K562 (cell line): Measurements from ENCODE around the gene BCO2. TPM values are rescaled to one million over a fixed set of nuclear protein-coding genes. Genes with fewer than 3 reads are reported as not detected.

ENCODE experiments used
- ATAC-seq: fragments of 200-7000 bp; cut with Tn5 transposase; 3 replicates; pipeline ENCODE4 v1.9.1; 2020; ENCODE audit warnings: moderate library complexity
- BruUV-seq: library from RNA; stranded (reverse); fragments of 400-500 nt; replicated peaks from 2 replicates; lab custom pipeline; 2021; lab: Mats Ljungman, UMichigan
- CTCF ChIA-PET: fragments of 300-600 bp; formaldehyde crosslinking; extraction: SDS; loops from one replicate; lab custom pipeline; 2021; ENCODE audit warnings: low intra/inter-chr PET ratio; lab: Yijun Ruan, JAX
- POLR2A ChIA-PET: fragments of 300-600, 350-650 bp; sonication (Branson Sonifier 250); formaldehyde crosslinking; extraction: SDS; loops from one replicate; lab custom pipeline; 2021; ENCODE audit warnings: antibody characterized with exemption, inconsistent platforms; lab: Yijun Ruan, JAX
- DNase-seq, 4 experiments: peaks; one replicate each; pipeline versions ENCODE4 v3.0.0 to v3.0.0-alpha.2; 2011 to 2018; ENCODE audit warnings: low spot score in 3 of 4, mixed read lengths in 3 of 4; ENCODE audit errors: extremely low read depth in 1 of 4
- FAIRE-seq: peaks from 2 replicates; lab custom pipeline; 2011; peaks lifted over from hg19 to GRCh38; lab: Jason Lieb, UNC
- H2AFZ ChIP-seq: 2 replicates; pipeline ENCODE4 v1.6.0; 2011; ENCODE audit warnings: low read depth, low read length, control low read depth, inconsistent platforms
- H3K27ac ChIP-seq: fragments of 200-600 bp; 3 replicates; pipeline ENCODE4 v1.8.0; 2011; ENCODE audit warnings: low read depth, mild to moderate bottlenecking, control low read depth, inconsistent platforms, low read length, moderate library complexity, mixed read lengths; ENCODE audit errors: extremely low read depth
- H3K27me3 ChIP-seq, 2 experiments: fragments of 300-600 bp in 1 of 2; 2 replicates in 1 of 2; 3 replicates in 1 of 2; pipeline versions ENCODE4 v1.6.0 to v1.8.0; 2011; ENCODE audit warnings: inconsistent platforms in 2 of 2, low read length in 2 of 2, mild to moderate bottlenecking in 1 of 2, mixed read lengths in 1 of 2, moderate library complexity in 1 of 2; ENCODE audit not compliant: control insufficient read depth in 2 of 2, insufficient read depth in 2 of 2
- H3K36me3 ChIP-seq: fragments of 300-600 bp; 3 replicates; pipeline ENCODE4 v1.8.0; 2011; ENCODE audit warnings: mild to moderate bottlenecking, low read length, inconsistent platforms; ENCODE audit not compliant: control insufficient read depth, insufficient read depth
- H3K4me1 ChIP-seq, 2 experiments: fragments of 200-600 bp in 1 of 2; replicated peaks in 1 of 2; 2 replicates in 1 of 2; 3 replicates in 1 of 2; pipeline versions ENCODE4 v1.5.1 to v1.8.0; 2011; ENCODE audit warnings: inconsistent platforms in 2 of 2, low read length in 2 of 2, mild to moderate bottlenecking in 1 of 2, mixed read lengths in 1 of 2, moderate library complexity in 1 of 2; ENCODE audit not compliant: control insufficient read depth in 2 of 2, insufficient read depth in 2 of 2
- H3K4me2 ChIP-seq: 2 replicates; pipeline ENCODE4 v1.6.1; 2011; ENCODE audit warnings: low read length, control low read depth, inconsistent platforms, mixed read lengths; ENCODE audit not compliant: insufficient read depth
- H3K4me3 ChIP-seq: fragments of 200-600 bp; sonication (generic), shearing (Covaris generic); 2 replicates; pipeline ENCODE4 v1.5.1; 2016; ENCODE audit warnings: control low read depth, inconsistent platforms
- H3K79me2 ChIP-seq: fragments of 200-600 bp; 3 replicates; pipeline ENCODE4 v1.8.0; 2011; ENCODE audit warnings: low read length, inconsistent platforms; ENCODE audit not compliant: control insufficient read depth, insufficient read depth
- H3K9ac ChIP-seq, 2 experiments: 2 replicates each; pipeline versions ENCODE4 v1.6.0 to v1.6.1; 2011; ENCODE audit warnings: low read depth in 2 of 2, low read length in 2 of 2, control low read depth in 1 of 2, inconsistent platforms in 1 of 2, mild to moderate bottlenecking in 1 of 2, mixed read lengths in 1 of 2; ENCODE audit not compliant: insufficient read depth in 1 of 2
- H3K9me1 ChIP-seq: one replicate; pipeline ENCODE4 v1.6.0; 2011; ENCODE audit warnings: inconsistent platforms, mild to moderate bottlenecking, low read length, moderate library complexity; ENCODE audit not compliant: control insufficient read depth, insufficient read depth
- H3K9me3 ChIP-seq: replicated peaks from 2 replicates; pipeline ENCODE4 v1.5.1; 2011; ENCODE audit warnings: low read depth, low read length, inconsistent platforms; ENCODE audit not compliant: control insufficient read depth, insufficient read depth
- H4K20me1 ChIP-seq: replicated peaks from 2 replicates; pipeline ENCODE4 v1.6.1; 2011; ENCODE audit warnings: low read length, inconsistent platforms, mixed read lengths; ENCODE audit not compliant: control insufficient read depth, insufficient read depth
- C11orf30 ChIP-seq: fragments of 450-650 bp; IDR thresholded peaks from 2 replicates; pipeline ENCODE4 v1.6.1; 2016; ENCODE audit warnings: low read depth, mild to moderate bottlenecking
- GATA2 ChIP-seq: sonication (generic); formaldehyde crosslinking; IDR thresholded peaks from 2 replicates; pipeline ENCODE4 v1.4.0; 2020; ENCODE audit warnings: mild to moderate bottlenecking, missing genetic modification reagents
- RBM14 ChIP-seq: fragments of 200-400 bp; formaldehyde crosslinking; IDR thresholded peaks from 2 replicates; pipeline ENCODE4 v1.6.1; 2018; ENCODE audit warnings: low read depth, mild to moderate bottlenecking, low read length, moderate library complexity, borderline replicate concordance; ENCODE audit not compliant: insufficient read depth
- ZFX ChIP-seq: sonication (generic); formaldehyde crosslinking; IDR thresholded peaks from 2 replicates; pipeline ENCODE4 v1.8.0; 2022; ENCODE audit warnings: mild to moderate bottlenecking, missing genetic modification reagents, moderate library complexity
- ZNF277 ChIP-seq: fragments of 250-450 bp; sonication (Bioruptor Pico); IDR thresholded peaks from 2 replicates; pipeline ENCODE4 v1.8.0; 2022; ENCODE audit warnings: inconsistent platforms, mild to moderate bottlenecking, moderate library complexity, borderline replicate concordance
- ZNF311 ChIP-seq: fragments of 250-450 bp; sonication (Bioruptor Pico); IDR thresholded peaks from 2 replicates; pipeline ENCODE4 v1.4.0; 2020; ENCODE audit warnings: mild to moderate bottlenecking, moderate library complexity
- WGBS: fragments of 100-300 bp; shearing (Covaris generic); methylation state at CpG from one replicate; pipeline ENCODE4 v1.1.6; 2016; ENCODE audit warnings: low coverage, mixed read lengths; ENCODE audit not compliant: insufficient coverage; ENCODE audit errors: missing lambda C conversion rate; 5-methylcytosine and 5-hydroxymethylcytosine counted together
- in situ Hi-C: fragments of 300-500 bp; cut with MboI; formaldehyde crosslinking; loops from 4 replicates; pipeline ENCODE4 v1.15.0; 2018; ENCODE audit warnings: inconsistent platforms, mixed read lengths
- intact Hi-C: fragments of 100-400 bp; cut with micrococcal nuclease; formaldehyde crosslinking; loops from 2 replicates; pipeline ENCODE4 v1.14.2; 2022
- polyA plus RNA-seq, 8 experiments: library from polyadenylated mRNA; depleted of rRNA in 4 of 8; stranded (reverse) in 5 of 8; unstranded in 3 of 8; fragments of >200 nt; fragmentation: Nextera tagmentation in 2 of 8; fragmentation: Illumina TruSeq in 1 of 8; extraction: Ambion mirVana in 2 of 8; extraction: Trizol in 1 of 8; gene quantifications; 2 replicates each; pipeline versions ENCODE4 v1.2.1 to v1.2.3, GENCODE V29; 2011 to 2014; ENCODE audit warnings: inconsistent platforms in 1 of 8, missing spikeins in 1 of 8
- total RNA-seq, 7 experiments: library from RNA; depleted of rRNA in 6 of 7; stranded (reverse); fragments of >200 nt in 6 of 7; fragmentation: Illumina TruSeq in 2 of 7; extraction: Trizol in 2 of 7; gene quantifications; 2 replicates each; pipeline versions ENCODE4 v1.2.1 to v1.2.3, GENCODE V29; 2011 to 2021; ENCODE audit warnings: low replicate concordance in 1 of 7
- TF ChIP-seq, protein P1 (sequence below): IDR thresholded peaks from 2 replicates; pipeline ENCODE4 v1.6.1; 2016; ENCODE audit warnings: missing genetic modification characterization, missing compliant biosample characterization

Gene BCO2
- total and polyA plus RNA-seq, 9 of the 15 experiments (the other 6 are each of a cell fraction or from before 2014, with no cell fraction given) = 0.21 to 1.0 (median 0.47) TPM; not detected in 1

DNA sequence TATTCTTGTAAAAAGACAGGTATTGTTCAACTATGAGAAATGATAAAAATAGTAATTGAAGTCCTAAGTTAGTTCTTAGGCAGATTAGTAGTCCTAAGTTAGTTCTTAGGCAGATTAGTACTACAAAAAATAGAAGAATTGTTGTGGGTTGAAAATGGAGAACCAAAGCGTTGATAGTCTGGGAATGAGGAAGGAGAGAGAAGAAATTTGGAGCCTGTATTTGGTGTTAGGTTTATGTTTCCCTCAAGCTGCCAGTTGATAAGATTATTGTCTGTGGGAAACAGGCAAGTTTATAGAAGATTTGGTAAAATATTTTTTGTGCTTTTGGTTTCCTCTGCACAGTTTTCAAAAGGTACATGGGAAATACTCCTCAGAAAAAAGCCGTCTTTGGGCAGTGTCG lies 3.6 kb downstream of the BCO2 start:
- H3K36me3 ChIP-seq = no peaks in the 10 kb centered on the region
- H3K27ac ChIP-seq = no peak overlapping the region
- H3K9me3 ChIP-seq = no peaks in the 10 kb centered on the region
- ATAC-seq (no peak), DNase-seq (no peak), FAIRE-seq (no peak)
- in situ Hi-C loops (no loop called here), intact Hi-C loops (no loop called here)
- peaks cover 3% of the 10 kb centered on the region; the same call in 1 of the 2 replicates for H4K20me1 ChIP-seq
- H3K4me1 ChIP-seq = peaks cover 0 to 8% of the 10 kb centered on the region in 2 experiments; a peak in 2 of 5 replicates
- no peak overlapping the region for H3K9ac ChIP-seq
- H3K79me2 ChIP-seq = no peaks in the 10 kb centered on the region
- 5% methylated on average over 3 of the region's 3 CpGs for WGBS
- ChIA-PET CTCF (no interaction called here), POLR2A (interaction anchor here (0.6 kb wide), 1 partner anchor 106 kb away, joined by 3 read pairs; no protein-coding TSS in a partner anchor)
- H3K9me1 ChIP-seq = no peaks in the 10 kb centered on the region
- H3K4me2 ChIP-seq = peak overlapping the region; percentile 38; the same call in 1 of the 2 replicates
- H3K4me3 ChIP-seq = no peak overlapping the region
- TF ChIP-seq RBM14 = no peak
- TF ChIP-seq, protein P1, sequence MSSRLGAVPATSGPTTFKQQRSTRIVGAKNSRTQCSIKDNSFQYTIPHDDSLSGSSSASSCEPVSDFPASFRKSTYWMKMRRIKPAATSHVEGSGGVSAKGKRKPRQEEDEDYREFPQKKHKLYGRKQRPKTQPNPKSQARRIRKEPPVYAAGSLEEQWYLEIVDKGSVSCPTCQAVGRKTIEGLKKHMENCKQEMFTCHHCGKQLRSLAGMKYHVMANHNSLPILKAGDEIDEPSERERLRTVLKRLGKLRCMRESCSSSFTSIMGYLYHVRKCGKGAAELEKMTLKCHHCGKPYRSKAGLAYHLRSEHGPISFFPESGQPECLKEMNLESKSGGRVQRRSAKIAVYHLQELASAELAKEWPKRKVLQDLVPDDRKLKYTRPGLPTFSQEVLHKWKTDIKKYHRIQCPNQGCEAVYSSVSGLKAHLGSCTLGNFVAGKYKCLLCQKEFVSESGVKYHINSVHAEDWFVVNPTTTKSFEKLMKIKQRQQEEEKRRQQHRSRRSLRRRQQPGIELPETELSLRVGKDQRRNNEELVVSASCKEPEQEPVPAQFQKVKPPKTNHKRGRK (tag) = no peak
- TF ChIP-seq ZNF277 (CRISPR knock-in tag) = no peak
- TF ChIP-seq C11orf30 = no peak
- no peak for TF ChIP-seq GATA2
- no peak for TF ChIP-seq ZFX (CRISPR knock-in tag)
- TF ChIP-seq ZNF311 (CRISPR knock-in tag) = no peak
- no TSS peak for BruUV-seq
- peaks cover 0 to 8% of the 10 kb centered on the region in 2 experiments; a peak in 2 of 5 replicates for H3K27me3 ChIP-seq
- no peak overlapping the region for H2AFZ ChIP-seq
